PC-9 (cell line): ENCODE data around the gene CAPRIN1. TPM values are rescaled to one million over a fixed set of nuclear protein-coding genes. Genes with fewer than 3 reads are reported as not detected.

Experiments
- BruUV-seq: library from RNA; stranded (reverse); fragments of 400-500 nt; replicated peaks from 2 replicates; lab custom pipeline; 2021; lab: Mats Ljungman, UMichigan
- CTCF ChIA-PET: fragments of 300-600 bp; sonication (Branson Sonifier 250); formaldehyde crosslinking; loops from one replicate; lab custom pipeline; 2022; ENCODE audit warnings: antibody characterized with exemption; lab: Charles Lee
- POLR2A ChIA-PET: fragments of 300-600 bp; sonication (Branson Sonifier 250); formaldehyde crosslinking; loops from one replicate; lab custom pipeline; 2022; ENCODE audit warnings: antibody characterized with exemption; ENCODE audit not compliant: unreplicated experiment; lab: Charles Lee
- DNase-seq, 2 experiments: peaks; one replicate each; pipeline versions ENCODE4 v3.0.0 to v3.0.0-alpha.2; 2015 to 2022; ENCODE audit warnings: mixed read lengths in 1 of 2
- H2AFZ ChIP-seq: fragments of 200-600 bp; sonication (generic); 2 replicates; pipeline ENCODE4 v1.8.1; 2017; ENCODE audit warnings: antibody characterized with exemption
- H3F3A ChIP-seq: fragments of 200-600 bp; sonication (generic); 2 replicates; pipeline ENCODE4 v1.8.1; 2017; ENCODE audit warnings: antibody characterized with exemption, mild to moderate bottlenecking, low read depth; ENCODE audit not compliant: insufficient read depth
- H3K27ac ChIP-seq: fragments of 200-600 bp; sonication (generic); 2 replicates; pipeline ENCODE4 v1.6.1; 2016; ENCODE audit warnings: mixed run types
- H3K27me3 ChIP-seq: fragments of 200-600 bp; sonication (generic); 2 replicates; pipeline ENCODE4 v1.6.1; 2016; ENCODE audit warnings: low read depth, mixed run types; ENCODE audit not compliant: insufficient read depth
- H3K36me3 ChIP-seq: fragments of 200-600 bp; sonication (generic); 2 replicates; pipeline ENCODE4 v1.6.1; 2016; ENCODE audit warnings: low read depth, mixed run types
- H3K4me1 ChIP-seq: fragments of 200-600 bp; sonication (generic); replicated peaks from 2 replicates; pipeline ENCODE4 v1.6.1; 2016; ENCODE audit warnings: mixed run types; ENCODE audit not compliant: insufficient read depth
- H3K4me2 ChIP-seq: fragments of 200-600 bp; sonication (generic); 2 replicates; pipeline ENCODE4 v1.6.1; 2017; ENCODE audit warnings: mixed run types
- H3K4me3 ChIP-seq: fragments of 200-600 bp; sonication (generic); 2 replicates; pipeline ENCODE4 v1.6.1; 2016; ENCODE audit warnings: mixed run types
- H3K79me2 ChIP-seq: fragments of 200-600 bp; sonication (generic); 2 replicates; pipeline ENCODE4 v1.6.1; 2017; ENCODE audit warnings: low read depth, mixed run types
- H3K9me2 ChIP-seq: fragments of 200-600 bp; sonication (generic); 2 replicates; pipeline ENCODE4 v1.8.1; 2017; ENCODE audit warnings: mild to moderate bottlenecking; ENCODE audit not compliant: insufficient read depth
- H3K9me3 ChIP-seq: fragments of 200-600 bp; sonication (generic); 2 replicates; pipeline ENCODE4 v1.8.1; 2016; ENCODE audit warnings: low read depth; ENCODE audit not compliant: insufficient read depth
- H4K20me1 ChIP-seq: fragments of 200-600 bp; sonication (generic); 2 replicates; pipeline ENCODE4 v1.8.1; 2017; ENCODE audit not compliant: insufficient read depth
- CTCF ChIP-seq: fragments of 200-600 bp; sonication (generic); conservative IDR thresholded peaks from 2 replicates; pipeline ENCODE4 v1.6.1; 2017; ENCODE audit warnings: mixed run types, antibody characterized with exemption, mild to moderate bottlenecking, moderate library complexity
- EZH2 ChIP-seq: fragments of 200-600 bp; sonication (generic); IDR thresholded peaks from 2 replicates; pipeline ENCODE4 v1.8.0; 2017; ENCODE audit warnings: antibody characterized with exemption, low read depth
- intact Hi-C: fragments of 100-400 bp; cut with micrococcal nuclease; formaldehyde crosslinking; loops from one replicate; pipeline ENCODE4 v1.10.0; 2022; ENCODE audit not compliant: unreplicated experiment
- total RNA-seq: library from RNA; stranded (reverse); gene quantifications from 2 replicates; pipeline ENCODE4 v1.2.3, GENCODE V29; 2021

Gene CAPRIN1
- total RNA-seq, 1 experiment from 2014 or later: 289 TPM

GRCh38 chr11:34004236-34004635 lies 47.3 kb upstream of the CAPRIN1 start:
- no peak overlapping the region for H3K27ac ChIP-seq
- H4K20me1 ChIP-seq: no peaks in the 10 kb centered on the region
- TF ChIP-seq CTCF: no peak
- no peak for TF ChIP-seq EZH2
- CTCF ChIA-PET: no interaction called here
- no peak overlapping the region for H3K4me2 ChIP-seq
- no TSS peak for BruUV-seq
- 0 out of 2 replicates have a peak, but pooled peaks cover 8% of the 10 kb centered on the region for H3F3A ChIP-seq
- POLR2A ChIA-PET: no interaction called here
- no peaks in the 10 kb centered on the region for H3K79me2 ChIP-seq
- no peak overlapping the region for H2AFZ ChIP-seq
- H3K9me2 ChIP-seq: no peaks in the 10 kb centered on the region
- H3K36me3 ChIP-seq: no peaks in the 10 kb centered on the region
- H3K4me1 ChIP-seq: peaks cover 10% of the 10 kb centered on the region
- intact Hi-C loops: no loop called here
- no peak for DNase-seq
- H3K4me3 ChIP-seq: no peak overlapping the region
- no peaks in the 10 kb centered on the region for H3K27me3 ChIP-seq
- H3K9me3 ChIP-seq: no peaks in the 10 kb centered on the region

DNA sequence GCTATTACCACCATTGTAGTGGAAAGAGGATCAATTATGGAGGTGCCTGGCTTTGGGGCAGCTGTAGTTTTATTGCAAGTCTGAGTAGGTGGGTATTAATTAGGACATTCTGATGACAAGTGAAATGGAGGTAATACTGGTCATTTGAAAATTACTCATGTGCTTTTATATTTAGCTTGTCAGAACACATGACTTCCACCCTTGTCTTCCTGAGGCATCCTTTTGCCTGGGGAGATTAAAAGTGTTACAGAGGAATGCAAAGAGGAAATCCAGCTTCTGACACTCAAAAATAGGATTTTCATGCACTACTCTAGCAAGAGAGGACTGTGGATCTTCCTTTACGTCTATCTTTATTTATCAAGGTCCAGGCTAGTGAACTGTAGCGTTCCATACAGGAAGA lies 44.7 kb upstream of the CAPRIN1 start:
- H2AFZ ChIP-seq: no peak overlapping the region
- BruUV-seq: no TSS peak
- H3K4me3 ChIP-seq: no peak overlapping the region
- ChIA-PET POLR2A (no interaction called here), CTCF (no interaction called here)
- no peak overlapping the region for H3K4me2 ChIP-seq
- H3K4me1 ChIP-seq: peaks cover 10% of the 10 kb centered on the region
- no peaks in the 10 kb centered on the region for H3K9me3 ChIP-seq
- no peaks in the 10 kb centered on the region for H3K9me2 ChIP-seq
- intact Hi-C loops: no loop called here
- H4K20me1 ChIP-seq: no peaks in the 10 kb centered on the region
- H3K36me3 ChIP-seq: no peaks in the 10 kb centered on the region
- 0 out of 2 replicates have a peak, but pooled peaks cover 8% of the 10 kb centered on the region for H3F3A ChIP-seq
- H3K27me3 ChIP-seq: no peaks in the 10 kb centered on the region
- no peaks in the 10 kb centered on the region for H3K79me2 ChIP-seq
- H3K27ac ChIP-seq: no peak overlapping the region
- TF ChIP-seq EZH2: no peak
- DNase-seq: no peak

- H3K4me1 ChIP-seq: no peaks in the 10 kb centered on the region
- H3K4me3 ChIP-seq: no peak overlapping the region
- POLR2A ChIA-PET: no interaction called here
- H3K79me2 ChIP-seq: no peaks in the 10 kb centered on the region
- no peaks in the 10 kb centered on the region for H3K36me3 ChIP-seq
- H3K27me3 ChIP-seq: no peaks in the 10 kb centered on the region
- intact Hi-C loops: no loop called here
- TF ChIP-seq CTCF (no peak), EZH2 (no peak)
- H3F3A ChIP-seq: no peaks in the 10 kb centered on the region
- no peak overlapping the region for H3K27ac ChIP-seq
- CTCF ChIA-PET: no interaction called here
- H3K9me3 ChIP-seq: no peaks in the 10 kb centered on the region
- H3K4me2 ChIP-seq: no peak overlapping the region
- no peaks in the 10 kb centered on the region for H4K20me1 ChIP-seq
- H3K9me2 ChIP-seq: no peaks in the 10 kb centered on the region
- BruUV-seq: no TSS peak
- DNase-seq: no peak
- no peak overlapping the region for H2AFZ ChIP-seq
Measured at GRCh38 chr11:34012734-34013133, 38.8 kb upstream of the CAPRIN1 start.

GRCh38 chr11:34013898-34014571 lies 37.5 kb upstream of the CAPRIN1 start:
- Histone ChIP-seq H2AFZ (no peak overlapping the region), H3F3A (no peaks in the 10 kb centered on the region), H3K4me1 (no peaks in the 10 kb centered on the region), H3K27me3 (no peaks in the 10 kb centered on the region), H3K4me3 (no peak overlapping the region), H3K27ac (no peak overlapping the region), H3K9me2 (no peaks in the 10 kb centered on the region), H3K36me3 (no peaks in the 10 kb centered on the region), H3K4me2 (no peak overlapping the region), H3K79me2 (no peaks in the 10 kb centered on the region), H3K9me3 (no peaks in the 10 kb centered on the region), H4K20me1 (no peaks in the 10 kb centered on the region)
- ChIA-PET CTCF (no interaction called here), POLR2A (no interaction called here)
- TF ChIP-seq CTCF: no peak
- no peak for TF ChIP-seq EZH2
- BruUV-seq: no TSS peak
- DNase-seq: no peak
- intact Hi-C loops: no loop called here
